ENCODE measurements around the gene PLEKHA7. TPM values are rescaled to one million over a fixed set of nuclear protein-coding genes. Genes with fewer than 3 reads are reported as not detected.

The PLEKHA7 gene
- total and polyA plus RNA-seq, 2 of the 13 experiments (the other 11 are each of a cell fraction or from before 2014, with no cell fraction given): 17.5 to 18.7 TPM

GRCh38 chr11:16854979-16855378, 159.2 kb downstream of the PLEKHA7 start (continued):
- TF ChIP-seq TCF12 (IDR thresholded peaks at IDR 0.05) (no peak), TCF12 (CRISPR knock-in tag; IDR thresholded peaks at IDR 0.05) (no peak)

- Histone ChIP-seq H3K4me3 (replicated peaks in 1 of 3; ENCODE audit: insufficient read depth in 1 of 3, low read depth in 2 of 3, low read length in 3 of 3) (no peak overlapping the region), H3K4me1 (ENCODE audit: insufficient read depth, low read length) (peaks cover 2% of the 10 kb centered on the region; the same call in 1 of the 2 replicates), H3K9me3 (ENCODE audit: low read length) (no peaks in the 10 kb centered on the region), H3K9ac (ENCODE audit: insufficient read depth, low read depth, low read length) (no peak overlapping the region), H2AFZ (ENCODE audit: low read length) (no peak overlapping the region), H4K20me1 (ENCODE audit: insufficient read depth, low read length) (no peaks in the 10 kb centered on the region), H3K79me2 (ENCODE audit: insufficient read depth, low read length) (no peaks in the 10 kb centered on the region), H3K27ac (ENCODE audit: extremely low read length, insufficient read depth, low read length) (no peak overlapping the region), H3K27me3 (ENCODE audit: control insufficient read depth in 1 of 2, insufficient read depth in 2 of 2, low read length in 2 of 2) (no peaks in the 10 kb centered on the region), H3K4me2 (ENCODE audit: low read depth, low read length) (no peak overlapping the region), H3K36me3 (replicated peaks in 1 of 2; ENCODE audit: control insufficient read depth in 1 of 2, insufficient read depth in 2 of 2, low read length in 2 of 2) (peaks cover 18 to 71% of the 10 kb centered on the region in 2 experiments)
- in situ Hi-C loops (cut with HindIII; ENCODE audit: extremely low pct_ligation_motif_present, low pct_unique_long_range_greater_than_20kb) (no loop called here), intact Hi-C loops (cut with micrococcal nuclease; ENCODE audit: unreplicated experiment) (no loop called here)
- ATAC-seq (no peak), FAIRE-seq (no peak), DNase-seq (ENCODE audit: low spot score) (no peak)
- BruUV-seq (replicated peaks): no TSS peak
- WGBS (ENCODE audit: low lambda C conversion rate): 86% methylated on average over 2 of the region's 2 CpGs
- ChIA-PET POLR2A (no interaction called here), CTCF (ENCODE audit: low intra/inter-chr PET ratio, low total read pairs) (no interaction called here)
- TF ChIP-seq, protein P1, sequence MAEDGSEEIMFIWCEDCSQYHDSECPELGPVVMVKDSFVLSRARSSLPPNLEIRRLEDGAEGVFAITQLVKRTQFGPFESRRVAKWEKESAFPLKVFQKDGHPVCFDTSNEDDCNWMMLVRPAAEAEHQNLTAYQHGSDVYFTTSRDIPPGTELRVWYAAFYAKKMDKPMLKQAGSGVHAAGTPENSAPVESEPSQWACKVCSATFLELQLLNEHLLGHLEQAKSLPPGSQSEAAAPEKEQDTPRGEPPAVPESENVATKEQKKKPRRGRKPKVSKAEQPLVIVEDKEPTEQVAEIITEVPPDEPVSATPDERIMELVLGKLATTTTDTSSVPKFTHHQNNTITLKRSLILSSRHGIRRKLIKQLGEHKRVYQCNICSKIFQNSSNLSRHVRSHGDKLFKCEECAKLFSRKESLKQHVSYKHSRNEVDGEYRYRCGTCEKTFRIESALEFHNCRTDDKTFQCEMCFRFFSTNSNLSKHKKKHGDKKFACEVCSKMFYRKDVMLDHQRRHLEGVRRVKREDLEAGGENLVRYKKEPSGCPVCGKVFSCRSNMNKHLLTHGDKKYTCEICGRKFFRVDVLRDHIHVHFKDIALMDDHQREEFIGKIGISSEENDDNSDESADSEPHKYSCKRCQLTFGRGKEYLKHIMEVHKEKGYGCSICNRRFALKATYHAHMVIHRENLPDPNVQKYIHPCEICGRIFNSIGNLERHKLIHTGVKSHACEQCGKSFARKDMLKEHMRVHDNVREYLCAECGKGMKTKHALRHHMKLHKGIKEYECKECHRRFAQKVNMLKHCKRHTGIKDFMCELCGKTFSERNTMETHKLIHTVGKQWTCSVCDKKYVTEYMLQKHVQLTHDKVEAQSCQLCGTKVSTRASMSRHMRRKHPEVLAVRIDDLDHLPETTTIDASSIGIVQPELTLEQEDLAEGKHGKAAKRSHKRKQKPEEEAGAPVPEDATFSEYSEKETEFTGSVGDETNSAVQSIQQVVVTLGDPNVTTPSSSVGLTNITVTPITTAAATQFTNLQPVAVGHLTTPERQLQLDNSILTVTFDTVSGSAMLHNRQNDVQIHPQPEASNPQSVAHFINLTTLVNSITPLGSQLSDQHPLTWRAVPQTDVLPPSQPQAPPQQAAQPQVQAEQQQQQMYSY (CRISPR knock-in tag; IDR thresholded peaks at IDR 0.05): no peak
- no peak for TF ChIP-seq ZNF337 (CRISPR knock-in tag; IDR thresholded peaks at IDR 0.05; ENCODE audit: borderline replicate concordance, low read depth)
- TF ChIP-seq, protein P2, sequence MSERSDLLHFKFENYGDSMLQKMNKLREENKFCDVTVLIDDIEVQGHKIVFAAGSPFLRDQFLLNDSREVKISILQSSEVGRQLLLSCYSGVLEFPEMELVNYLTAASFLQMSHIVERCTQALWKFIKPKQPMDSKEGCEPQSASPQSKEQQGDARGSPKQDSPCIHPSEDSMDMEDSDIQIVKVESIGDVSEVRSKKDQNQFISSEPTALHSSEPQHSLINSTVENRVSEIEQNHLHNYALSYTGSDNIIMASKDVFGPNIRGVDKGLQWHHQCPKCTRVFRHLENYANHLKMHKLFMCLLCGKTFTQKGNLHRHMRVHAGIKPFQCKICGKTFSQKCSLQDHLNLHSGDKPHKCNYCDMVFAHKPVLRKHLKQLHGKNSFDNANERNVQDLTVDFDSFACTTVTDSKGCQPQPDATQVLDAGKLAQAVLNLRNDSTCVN (CRISPR knock-in tag; IDR thresholded peaks at IDR 0.05; ENCODE audit: borderline replicate concordance): no peak
- TF ChIP-seq TBX3 (IDR thresholded peaks at IDR 0.05; ENCODE audit: borderline replicate concordance): no peak
- no peak for TF ChIP-seq ARID2 (CRISPR knock-in tag; IDR thresholded peaks at IDR 0.05; ENCODE audit: borderline replicate concordance)
- no peak for TF ChIP-seq NAIF1 (CRISPR knock-in tag; IDR thresholded peaks at IDR 0.05; ENCODE audit: borderline replicate concordance)
- no peak for TF ChIP-seq ZNF263 (CRISPR knock-in tag; IDR thresholded peaks at IDR 0.05)
- no peak for TF ChIP-seq ZNF17 (CRISPR knock-in tag; IDR thresholded peaks at IDR 0.05)
- no peak for TF ChIP-seq ZNF737 (CRISPR knock-in tag; IDR thresholded peaks at IDR 0.05; ENCODE audit: borderline replicate concordance)
- no peak for TF ChIP-seq CREB1 (IDR thresholded peaks at IDR 0.05)
- no peak for TF ChIP-seq CREB1 (CRISPR knock-in tag; IDR thresholded peaks at IDR 0.05)
- no peak for TF ChIP-seq KDM3A (CRISPR knock-in tag; IDR thresholded peaks at IDR 0.05; ENCODE audit: low read depth)
Measured at GRCh38 chr11:16853859-16854258, 160.4 kb downstream of the PLEKHA7 start.
